Measurements from ENCODE around the gene NUDT13. TPM values are rescaled to one million over a fixed set of nuclear protein-coding genes. Genes with fewer than 3 reads are reported as not detected.
A peak's percentile ranks its signal among the peaks of the same experiment; 100 is the strongest.

Gene NUDT13
- total and polyA plus RNA-seq, 2 donors (not counting 1 experiment from before 2014, with no cell fraction given): 2.5 to 4.5 TPM

- Mint-ChIP-seq H3K4me3 (no peak overlapping the region), H3K9me3 (ENCODE audit: insufficient read depth) (no peaks in the 10 kb centered on the region), H3K27ac (no peak overlapping the region), H3K4me1 (peaks cover 29% of the 10 kb centered on the region), H3K27me3 (no peaks in the 10 kb centered on the region)
- TF ChIP-seq, protein P1, sequence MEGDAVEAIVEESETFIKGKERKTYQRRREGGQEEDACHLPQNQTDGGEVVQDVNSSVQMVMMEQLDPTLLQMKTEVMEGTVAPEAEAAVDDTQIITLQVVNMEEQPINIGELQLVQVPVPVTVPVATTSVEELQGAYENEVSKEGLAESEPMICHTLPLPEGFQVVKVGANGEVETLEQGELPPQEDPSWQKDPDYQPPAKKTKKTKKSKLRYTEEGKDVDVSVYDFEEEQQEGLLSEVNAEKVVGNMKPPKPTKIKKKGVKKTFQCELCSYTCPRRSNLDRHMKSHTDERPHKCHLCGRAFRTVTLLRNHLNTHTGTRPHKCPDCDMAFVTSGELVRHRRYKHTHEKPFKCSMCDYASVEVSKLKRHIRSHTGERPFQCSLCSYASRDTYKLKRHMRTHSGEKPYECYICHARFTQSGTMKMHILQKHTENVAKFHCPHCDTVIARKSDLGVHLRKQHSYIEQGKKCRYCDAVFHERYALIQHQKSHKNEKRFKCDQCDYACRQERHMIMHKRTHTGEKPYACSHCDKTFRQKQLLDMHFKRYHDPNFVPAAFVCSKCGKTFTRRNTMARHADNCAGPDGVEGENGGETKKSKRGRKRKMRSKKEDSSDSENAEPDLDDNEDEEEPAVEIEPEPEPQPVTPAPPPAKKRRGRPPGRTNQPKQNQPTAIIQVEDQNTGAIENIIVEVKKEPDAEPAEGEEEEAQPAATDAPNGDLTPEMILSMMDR (IDR thresholded peaks at IDR 0.05): peak; percentile 97
- no peak for TF ChIP-seq EZH2 (IDR thresholded peaks at IDR 0.05; ENCODE audit: borderline replicate concordance, insufficient read depth, low read depth, low read length, poor library complexity, severe bottlenecking)
- peaks cover 11 to 41% of the 10 kb centered on the region in 2 experiments for H3K36me3 ChIP-seq (replicated peaks in 1 of 2; ENCODE audit: control extremely low read depth in 1 of 2, control insufficient read depth in 1 of 2, extremely low read depth in 1 of 2, insufficient read depth in 2 of 2, low read length in 1 of 2)
- H3K27ac ChIP-seq (ENCODE audit: low read length in 2 of 2): peak overlapping the region in 1 of 2 donors; percentile 30
- H3K4me3 ChIP-seq (ENCODE audit: control extremely low read depth in 1 of 5, extremely low read depth in 1 of 5, insufficient read depth in 1 of 5, low read depth in 2 of 5, low read length in 4 of 5): no peak overlapping the region
- peaks cover 0 to 3% of the 10 kb centered on the region in 2 donors for H3K4me1 ChIP-seq (ENCODE audit: control insufficient read depth in 2 of 2, insufficient read depth in 2 of 2, low read length in 2 of 2)
- H3K79me2 ChIP-seq (ENCODE audit: control insufficient read depth, insufficient read depth, low read length): peaks cover 64% of the 10 kb centered on the region
- H4K20me1 ChIP-seq (ENCODE audit: control insufficient read depth, insufficient read depth, low read length, poor library complexity, severe bottlenecking): peaks cover 16% of the 10 kb centered on the region
- H3K27me3 ChIP-seq (replicated peaks in 1 of 4; ENCODE audit: control extremely low read depth in 1 of 4, control insufficient read depth in 3 of 4, insufficient read depth in 4 of 4, low read length in 3 of 4): no peaks in the 10 kb centered on the region
- no peaks in the 10 kb centered on the region for H3K9me3 ChIP-seq (ENCODE audit: control extremely low read depth in 1 of 3, control insufficient read depth in 2 of 3, insufficient read depth in 1 of 3, low read length in 2 of 3)
- WGBS (ENCODE audit: insufficient coverage): no CpG with 5 or more reads among the region's 5 CpGs
- H2AFZ ChIP-seq (ENCODE audit: insufficient read depth, low read depth, low read length, poor library complexity, severe bottlenecking): no peak overlapping the region
- POLR2A ChIA-PET: interaction anchor here (0.9 kb wide), 1 partner anchor 63 kb away, joined by 3 read pairs; no protein-coding TSS in a partner anchor
- peak; percentile 73 for DNase-seq
- peak; percentile 60 for ATAC-seq (ENCODE audit: low read depth)
- no peak overlapping the region for H3K4me2 ChIP-seq (replicated peaks; ENCODE audit: low read depth, low read length, poor library complexity, severe bottlenecking)
- CTCF ChIA-PET: interaction anchor here (0.6 to 5.6 kb wide), 23 partner anchors 9 to 1324 kb away, joined by 3 to 111 read pairs (median 5); partner anchors contain the start of genes NUDT13 and P4HA1
- intact Hi-C loops (cut with micrococcal nuclease): loop anchor here (1.0 kb wide), 3 partner anchors 9 to 795 kb away; partner anchors contain the start of genes ECD, FAM149B1 and P4HA1
- no peak overlapping the region for H3K9ac ChIP-seq (ENCODE audit: low read length)
These were observed 48.9 kb downstream of the NUDT13 start for GRCh38 chr10:73159038-73159648.

- Histone ChIP-seq H3K36me3 (replicated peaks in 1 of 2; ENCODE audit: control extremely low read depth in 1 of 2, control insufficient read depth in 1 of 2, extremely low read depth in 1 of 2, insufficient read depth in 2 of 2, low read length in 1 of 2) (peaks cover 10 to 32% of the 10 kb centered on the region in 2 experiments), H3K4me2 (replicated peaks; ENCODE audit: low read depth, low read length, poor library complexity, severe bottlenecking) (no peak overlapping the region), H2AFZ (ENCODE audit: insufficient read depth, low read depth, low read length, poor library complexity, severe bottlenecking) (no peak overlapping the region), H3K4me3 (ENCODE audit: control extremely low read depth in 1 of 5, extremely low read depth in 1 of 5, insufficient read depth in 1 of 5, low read depth in 2 of 5, low read length in 4 of 5) (no peak overlapping the region), H3K27me3 (replicated peaks in 1 of 4; ENCODE audit: control extremely low read depth in 1 of 4, control insufficient read depth in 3 of 4, insufficient read depth in 4 of 4, low read length in 3 of 4) (no peaks in the 10 kb centered on the region), H3K27ac (ENCODE audit: low read length in 2 of 2) (no peak overlapping the region), H3K9ac (ENCODE audit: low read length) (no peak overlapping the region), H4K20me1 (ENCODE audit: control insufficient read depth, insufficient read depth, low read length, poor library complexity, severe bottlenecking) (peaks cover 16% of the 10 kb centered on the region), H3K9me3 (ENCODE audit: control extremely low read depth in 1 of 3, control insufficient read depth in 2 of 3, insufficient read depth in 1 of 3, low read length in 2 of 3) (no peaks in the 10 kb centered on the region), H3K4me1 (ENCODE audit: control insufficient read depth in 2 of 2, insufficient read depth in 2 of 2, low read length in 2 of 2) (peaks cover 0 to 6% of the 10 kb centered on the region in 2 donors), H3K79me2 (ENCODE audit: control insufficient read depth, insufficient read depth, low read length) (peaks cover 72% of the 10 kb centered on the region)
- ATAC-seq (ENCODE audit: low read depth): no peak
- no peak for DNase-seq
- H3K4me3 Mint-ChIP-seq: no peak overlapping the region
- POLR2A ChIA-PET: interaction anchor here (0.6 kb wide), 1 partner anchor 1073 kb away, joined by 4 read pairs; the partner anchor contains the start of gene SPOCK2
- WGBS (ENCODE audit: insufficient coverage): no CpG with 5 or more reads among the region's 1 CpG
- H3K27me3 Mint-ChIP-seq: no peaks in the 10 kb centered on the region
- TF ChIP-seq EZH2 (IDR thresholded peaks at IDR 0.05; ENCODE audit: borderline replicate concordance, insufficient read depth, low read depth, low read length, poor library complexity, severe bottlenecking): no peak
- H3K27ac Mint-ChIP-seq: peak overlapping the region; percentile 29
- no peaks in the 10 kb centered on the region for H3K9me3 Mint-ChIP-seq (ENCODE audit: insufficient read depth)
- intact Hi-C loops (cut with micrococcal nuclease): no loop called here
- H3K4me1 Mint-ChIP-seq: peaks cover 37% of the 10 kb centered on the region
- CTCF ChIA-PET: interaction anchor here (0.7 to 5.6 kb wide), 6 partner anchors 8 to 85 kb away, joined by 3 to 111 read pairs (median 4); partner anchors contain the start of gene P4HA1
These were observed 50.8 kb downstream of the NUDT13 start for GRCh38 chr10:73161079-73161478.

Measured in B cell (primary cell).